HG03354 (cell line): Measurements from ENCODE around the gene GRIA4.
"Not testable (repeated sequence)": the region's sequence is repeated elsewhere in the genome, so short reads cannot be mapped to it uniquely, and the experiment has no call there.

Source experiments
- ATAC-seq: cut with Tn5 transposase; IDR thresholded peaks from one replicate; pipeline ENCODE4 v1.9.1; 2021; ENCODE audit warnings: mild to moderate bottlenecking; ENCODE audit not compliant: unreplicated experiment, poor library complexity, severe bottlenecking

Gene GRIA4

GRCh38 chr11:105960252-105961245 is 350.7 kb downstream of the GRIA4 start:
- no peak for ATAC-seq

GRCh38 chr11:105968021-105968697 is 358.3 kb downstream of the GRIA4 start:
- ATAC-seq: no peak

DNA sequence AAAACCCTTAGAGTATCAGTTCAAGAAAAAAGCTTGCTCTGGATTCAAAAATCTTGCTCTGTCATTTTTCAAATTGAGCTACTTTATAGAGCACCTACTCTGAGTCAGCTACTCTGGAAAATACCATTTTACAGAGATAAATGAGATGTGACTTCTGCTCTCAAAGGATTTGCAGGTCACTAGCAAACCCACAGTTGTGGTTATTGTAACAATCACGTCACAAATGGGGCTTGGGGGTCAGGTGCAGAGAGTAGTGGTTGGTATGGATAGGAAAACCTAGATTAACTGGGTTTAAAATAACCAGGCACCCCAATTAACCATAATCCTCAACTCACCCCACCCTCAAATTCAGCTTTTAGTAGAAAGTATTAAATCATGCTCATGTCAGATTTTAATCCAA is 359.9 kb downstream of the GRIA4 start:
- no peak for ATAC-seq

DNA sequence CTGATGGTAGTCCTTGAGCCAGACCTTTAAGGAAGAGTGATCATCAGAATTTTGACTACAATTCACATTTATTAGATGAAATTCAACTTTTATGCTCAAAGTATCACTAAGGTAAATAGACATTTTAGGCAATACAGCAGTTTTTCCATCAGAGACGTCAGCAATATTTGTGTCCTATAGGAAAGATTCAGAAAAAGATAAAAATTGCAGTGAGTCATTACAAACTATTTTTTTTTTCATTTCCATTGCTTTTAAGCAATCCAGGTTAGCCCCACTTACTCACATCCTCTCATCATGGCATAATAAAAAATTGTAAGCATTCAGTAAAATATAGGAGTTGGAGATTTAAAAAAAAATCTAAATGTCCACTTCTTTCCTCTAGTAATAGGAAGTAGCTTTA is 365.3 kb downstream of the GRIA4 start:
- ATAC-seq: no peak

DNA sequence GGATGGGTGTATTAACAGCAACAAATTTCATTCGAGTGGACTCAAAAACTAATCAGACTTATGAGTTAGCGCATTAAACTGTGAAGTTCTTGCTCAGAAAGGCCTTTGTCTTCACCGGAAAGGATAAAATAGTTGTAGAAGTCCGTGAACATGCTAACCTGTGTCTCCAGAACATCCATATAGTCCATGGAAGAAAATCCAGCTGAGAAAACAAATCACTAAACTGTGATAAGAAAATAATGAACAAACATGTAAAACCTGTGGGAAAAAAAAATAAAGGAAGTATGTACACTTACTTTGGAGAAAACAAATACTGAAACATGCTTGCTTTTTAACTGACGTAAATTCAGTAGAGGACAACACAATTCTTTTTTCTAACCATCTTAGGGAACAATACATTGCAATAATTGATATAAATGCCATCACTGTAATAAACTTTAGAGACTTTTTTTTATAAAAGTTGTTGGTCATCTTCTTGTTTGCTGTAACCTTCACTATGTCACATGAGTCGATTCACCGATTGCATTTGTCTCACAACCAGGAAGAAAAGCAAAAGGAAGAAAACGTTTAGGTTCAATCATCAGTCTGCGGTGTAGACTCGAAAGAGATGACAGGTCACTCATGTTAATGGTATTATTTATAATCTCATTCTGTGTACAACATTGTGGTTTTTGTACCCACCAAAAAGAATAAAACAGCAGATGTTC is 370.3 kb downstream of the GRIA4 start:
- ATAC-seq: no peak

GRCh38 chr11:105986554-105986953 is 376.7 kb downstream of the GRIA4 start:
- peak; percentile 84 for ATAC-seq

- ATAC-seq: no peak
These were observed 378.3 kb downstream of the GRIA4 start for GRCh38 chr11:105988197-105988596.

- no peak for ATAC-seq
These were observed 379.3 kb downstream of the GRIA4 start for GRCh38 chr11:105989124-105989523.

DNA sequence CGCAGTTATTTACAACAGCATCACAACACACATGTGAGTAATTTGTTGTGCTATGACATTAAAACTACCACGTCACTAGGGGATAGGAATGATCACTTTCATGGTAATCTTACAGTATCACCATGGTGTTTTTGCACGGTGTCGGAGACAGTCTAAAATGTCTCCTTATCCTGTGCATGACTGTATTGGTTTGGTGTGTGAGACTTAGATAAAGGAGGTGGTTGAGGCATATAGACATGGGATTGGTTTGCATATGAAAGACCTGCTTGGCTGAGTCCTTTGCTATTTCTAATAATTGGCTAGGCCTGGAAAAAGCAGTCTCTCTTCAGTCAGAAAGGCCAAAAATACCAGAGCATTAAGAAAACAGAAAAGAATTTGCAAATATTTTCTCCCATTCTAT is 382.0 kb downstream of the GRIA4 start:
- ATAC-seq: no peak

DNA sequence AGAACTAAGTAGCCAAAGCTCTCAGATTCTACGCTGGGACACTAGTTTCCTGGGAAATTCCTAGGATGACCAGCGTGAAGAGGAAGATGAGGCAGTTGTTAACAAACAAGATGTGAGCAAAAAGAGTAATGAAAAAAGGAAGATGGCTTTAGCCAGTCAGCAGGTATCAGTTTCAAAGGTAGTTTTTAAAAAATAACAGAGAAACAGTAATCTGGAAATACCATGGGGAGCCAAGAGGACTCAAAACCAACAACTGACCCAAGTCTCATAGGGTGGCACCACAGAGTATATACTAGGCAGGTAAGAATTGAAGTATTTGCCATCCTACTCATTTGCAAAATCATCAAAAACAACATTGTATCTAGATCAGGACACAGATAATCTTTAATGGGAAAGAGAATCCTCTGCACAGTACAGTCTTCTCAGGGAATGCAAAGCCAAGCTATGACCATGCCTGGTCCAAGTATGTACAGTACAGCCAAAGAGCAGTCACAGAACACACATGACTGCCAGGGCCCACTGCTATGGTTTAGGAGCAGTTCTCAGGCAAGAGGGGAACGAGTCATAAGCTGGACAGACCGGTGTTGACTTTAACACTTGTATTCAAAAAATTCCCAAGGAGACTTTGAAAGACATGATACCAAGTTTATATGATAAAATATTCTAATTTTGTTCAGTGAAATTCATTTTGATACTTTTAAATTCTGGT is 391.6 kb downstream of the GRIA4 start:
- ATAC-seq: no peak

DNA sequence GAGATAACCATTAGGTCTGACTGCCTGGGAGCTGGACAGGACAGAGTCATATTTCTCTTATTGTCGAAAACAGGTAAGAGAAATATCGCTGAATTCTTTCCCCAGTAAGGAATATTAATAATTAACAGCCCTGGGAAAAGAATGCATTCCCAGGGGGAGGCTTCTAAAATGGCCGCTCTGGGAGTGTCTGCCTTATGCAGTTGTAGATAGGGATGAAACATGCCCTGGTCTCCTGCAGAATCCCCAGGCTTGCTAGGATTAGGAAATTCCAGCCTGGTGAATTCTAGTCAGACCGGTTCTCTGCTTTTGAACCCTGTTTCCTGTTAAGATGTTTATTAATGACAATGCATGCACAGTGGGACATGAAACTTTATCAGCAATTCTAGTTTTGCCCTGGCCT is 393.2 kb downstream of the GRIA4 start:
- not testable (repeated sequence) for ATAC-seq

GRCh38 chr11:106011481-106011880 is 401.6 kb downstream of the GRIA4 start:
- no peak for ATAC-seq

- no peak for ATAC-seq
These were observed 402.9 kb downstream of the GRIA4 start for GRCh38 chr11:106012744-106013143.

- ATAC-seq: no peak
These were observed 404.2 kb downstream of the GRIA4 start for GRCh38 chr11:106014035-106014434.

DNA sequence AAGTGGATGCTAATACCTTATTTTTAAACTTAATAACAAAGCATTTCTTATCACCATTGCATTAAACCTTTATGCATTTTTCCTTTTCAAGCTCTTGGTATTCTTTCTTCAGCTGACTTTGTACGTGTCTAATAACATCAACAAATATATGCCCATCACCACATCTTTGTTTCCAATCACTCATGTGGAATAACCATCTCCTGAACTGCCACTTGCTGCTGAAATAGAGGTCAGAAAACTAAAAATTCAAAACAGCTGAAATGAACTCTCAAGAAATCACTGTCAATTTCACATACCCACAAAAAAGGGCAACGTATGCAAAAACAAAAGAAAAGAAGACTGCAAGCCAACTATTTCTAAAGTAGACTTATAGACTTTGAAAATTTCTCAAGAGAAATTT is 404.7 kb downstream of the GRIA4 start:
- no peak for ATAC-seq

- no peak for ATAC-seq
These were observed 405.2 kb downstream of the GRIA4 start for GRCh38 chr11:106015066-106015465.

DNA sequence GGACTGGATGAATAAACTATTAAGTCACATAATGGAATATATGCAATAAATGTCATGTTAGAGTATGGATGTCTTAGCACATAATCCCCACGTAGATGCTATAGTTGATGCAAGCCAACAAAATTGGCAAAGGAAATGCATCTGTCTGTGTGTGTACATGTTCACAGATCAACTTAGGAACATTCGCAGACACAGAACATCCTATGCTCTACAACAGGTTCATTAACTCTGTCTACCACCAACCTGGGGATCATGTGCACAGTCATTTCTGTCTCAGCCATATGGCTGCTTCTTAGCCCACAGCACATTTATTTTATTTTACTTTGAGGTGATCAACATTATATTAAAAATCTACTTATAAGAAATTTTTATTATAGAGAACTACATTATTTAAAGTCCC is 407.2 kb downstream of the GRIA4 start:
- ATAC-seq: no peak

DNA sequence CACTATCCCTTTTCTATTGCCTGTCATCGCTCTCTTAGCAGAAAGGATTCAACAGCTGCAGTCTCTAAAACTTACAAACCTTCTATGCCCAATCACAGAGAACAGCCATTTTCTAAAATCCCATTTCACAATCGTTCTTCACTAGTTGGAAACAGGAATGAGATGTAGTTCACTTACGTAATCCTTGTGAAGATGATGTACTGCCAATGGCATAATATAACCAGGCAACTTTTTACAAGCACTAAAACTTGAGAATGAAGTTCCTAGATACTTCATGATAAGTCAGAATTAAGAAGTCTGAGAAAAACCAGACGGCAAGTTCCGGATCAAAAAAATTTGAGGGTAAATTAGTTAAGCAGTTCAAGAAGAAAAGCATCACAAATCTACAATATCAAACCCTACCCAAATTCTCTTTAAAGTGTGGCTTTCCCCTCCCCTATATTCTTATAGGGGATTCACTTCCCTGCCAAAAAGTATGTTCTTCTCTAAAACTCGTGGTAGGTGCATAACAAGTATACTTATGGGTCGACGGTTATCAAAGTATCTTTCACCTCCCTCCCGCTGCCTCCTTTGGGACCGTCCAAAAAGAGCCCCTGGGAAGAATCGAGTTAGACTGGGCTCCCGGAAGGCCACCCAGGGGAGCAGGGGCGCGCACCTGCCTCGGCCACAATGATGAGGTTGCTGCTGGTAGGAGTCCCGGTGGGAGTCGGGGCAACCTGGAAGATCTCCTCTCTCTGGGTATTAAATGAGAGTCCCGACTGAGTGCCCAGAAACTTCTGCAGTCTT is 411.5 kb downstream of the GRIA4 start:
- ATAC-seq: peak; percentile 16
